MM.1S (cell line): Measurements from ENCODE around the gene FPR1.

Experiments
- DNase-seq: peaks from one replicate; pipeline ENCODE4 v3.0.0-alpha.2; 2015
- H2AFZ ChIP-seq: fragments of 300-600 bp; sonication (generic); 2 replicates; pipeline ENCODE4 v1.6.0; 2016; ENCODE audit warnings: antibody characterized with exemption, low read length
- H3F3A ChIP-seq: fragments of 300-600 bp; sonication (generic); 2 replicates; pipeline ENCODE4 v1.6.1; 2016; ENCODE audit warnings: mild to moderate bottlenecking, antibody characterized with exemption, low read length, moderate library complexity, mixed read lengths; ENCODE audit not compliant: insufficient read depth
- H3K27ac ChIP-seq: fragments of 300-600 bp; sonication (generic); 2 replicates; pipeline ENCODE4 v1.5.1; 2016; ENCODE audit warnings: mild to moderate bottlenecking, low read length
- H3K27me3 ChIP-seq: fragments of 300-600 bp; sonication (generic); replicated peaks from 2 replicates; pipeline ENCODE4 v1.6.0; 2016; ENCODE audit warnings: low read length; ENCODE audit not compliant: insufficient read depth
- H3K36me3 ChIP-seq: fragments of 300-600 bp; sonication (generic); replicated peaks from 2 replicates; pipeline ENCODE4 v1.6.1; 2016; ENCODE audit warnings: mild to moderate bottlenecking, low read length, mixed read lengths; ENCODE audit not compliant: insufficient read depth
- H3K4me1 ChIP-seq: fragments of 300-600 bp; sonication (generic); 2 replicates; pipeline ENCODE4 v1.6.1; 2016; ENCODE audit warnings: low read length, mixed read lengths
- H3K4me2 ChIP-seq: fragments of 300-600 bp; sonication (generic); 2 replicates; pipeline ENCODE4 v1.6.0; 2016; ENCODE audit warnings: low read depth, low read length
- H3K4me3 ChIP-seq: fragments of 300-600 bp; sonication (generic); 2 replicates; pipeline ENCODE4 v1.5.1; 2016; ENCODE audit warnings: low read length, mixed read lengths
- H3K79me2 ChIP-seq: fragments of 300-600 bp; sonication (generic); 2 replicates; pipeline ENCODE4 v1.6.1; 2016; ENCODE audit warnings: mixed run types, low read length, mixed read lengths
- H3K9ac ChIP-seq: fragments of 300-600 bp; sonication (generic); 2 replicates; pipeline ENCODE4 v1.6.1; 2016; ENCODE audit warnings: low read length, mixed read lengths
- H3K9me2 ChIP-seq: fragments of 300-600 bp; sonication (generic); replicated peaks from 2 replicates; pipeline ENCODE4 v1.6.1; 2016; ENCODE audit warnings: mild to moderate bottlenecking, low read length, mixed read lengths; ENCODE audit not compliant: insufficient read depth
- H3K9me3 ChIP-seq: fragments of 300-600 bp; sonication (generic); replicated peaks from 2 replicates; pipeline ENCODE4 v1.6.1; 2016; ENCODE audit warnings: mild to moderate bottlenecking, low read length, mixed read lengths; ENCODE audit not compliant: insufficient read depth
- H4K20me1 ChIP-seq: fragments of 300-600 bp; sonication (generic); 2 replicates; pipeline ENCODE4 v1.6.1; 2016; ENCODE audit warnings: mild to moderate bottlenecking, low read length, moderate library complexity, mixed read lengths; ENCODE audit not compliant: insufficient read depth
- CTCF ChIP-seq: fragments of 300-600 bp; sonication (generic); IDR thresholded peaks from 2 replicates; pipeline ENCODE4 v1.5.1; 2016; ENCODE audit warnings: antibody characterized with exemption, low read length, mixed read lengths
- EZH2 ChIP-seq: fragments of 300-600 bp; sonication (generic); optimal IDR thresholded peaks from 2 replicates; pipeline ENCODE3; 2017; ENCODE audit warnings: low read depth, mild to moderate bottlenecking, antibody characterized with exemption, low read length, mixed read lengths
- EZH2phosphoT487 ChIP-seq: fragments of 300-600 bp; sonication (generic); IDR thresholded peaks from 2 replicates; pipeline ENCODE4 v1.6.1; 2018; ENCODE audit warnings: antibody characterized with exemption, low read length

The FPR1 gene

GRCh38 chr19:51792932-51793331 lies 41.3 kb upstream of the FPR1 start:
- H3K9ac ChIP-seq, result no peak overlapping the region
- no peaks in the 10 kb centered on the region for H3K36me3 ChIP-seq
- no peak overlapping the region for H3K4me3 ChIP-seq
- no peak overlapping the region for H3K27ac ChIP-seq
- DNase-seq, result no peak
- H4K20me1 ChIP-seq, result no peaks in the 10 kb centered on the region
- H3K27me3 ChIP-seq, result no peaks in the 10 kb centered on the region
- no peaks in the 10 kb centered on the region for H3F3A ChIP-seq
- TF ChIP-seq EZH2, result no peak
- TF ChIP-seq EZH2phosphoT487, result no peak
- no peak for TF ChIP-seq CTCF
- H3K4me2 ChIP-seq, result no peak overlapping the region
- H3K4me1 ChIP-seq, result no peaks in the 10 kb centered on the region
- H3K9me2 ChIP-seq, result no peaks in the 10 kb centered on the region
- H3K79me2 ChIP-seq, result no peaks in the 10 kb centered on the region
- no peaks in the 10 kb centered on the region for H3K9me3 ChIP-seq
- H2AFZ ChIP-seq, result no peak overlapping the region

- H3K79me2 ChIP-seq, result no peaks in the 10 kb centered on the region
- TF ChIP-seq CTCF (no peak), EZH2phosphoT487 (no peak), EZH2 (no peak)
- H3K9me3 ChIP-seq, result 0 out of 2 replicates have a peak, but pooled peaks cover 3% of the 10 kb centered on the region
- no peak overlapping the region for H2AFZ ChIP-seq
- H3K27me3 ChIP-seq, result no peaks in the 10 kb centered on the region
- H3K9ac ChIP-seq, result no peak overlapping the region
- H3K9me2 ChIP-seq, result no peaks in the 10 kb centered on the region
- H3F3A ChIP-seq, result no peaks in the 10 kb centered on the region
- no peaks in the 10 kb centered on the region for H4K20me1 ChIP-seq
- DNase-seq, result no peak
- no peak overlapping the region for H3K27ac ChIP-seq
- H3K4me2 ChIP-seq, result no peak overlapping the region
- no peaks in the 10 kb centered on the region for H3K4me1 ChIP-seq
- H3K4me3 ChIP-seq, result no peak overlapping the region
- H3K36me3 ChIP-seq, result no peaks in the 10 kb centered on the region
Measured at GRCh38 chr19:51789061-51789795, 37.5 kb upstream of the FPR1 start.

GRCh38 chr19:51788029-51788428 lies 36.4 kb upstream of the FPR1 start:
- no peaks in the 10 kb centered on the region for H3F3A ChIP-seq
- no peak for DNase-seq
- no peaks in the 10 kb centered on the region for H3K9me2 ChIP-seq
- no peak overlapping the region for H3K4me3 ChIP-seq
- no peak overlapping the region for H3K9ac ChIP-seq
- no peaks in the 10 kb centered on the region for H3K36me3 ChIP-seq
- H4K20me1 ChIP-seq, result no peaks in the 10 kb centered on the region
- no peak overlapping the region for H3K4me2 ChIP-seq
- H3K27ac ChIP-seq, result no peak overlapping the region
- H3K27me3 ChIP-seq, result no peaks in the 10 kb centered on the region
- H3K4me1 ChIP-seq, result no peaks in the 10 kb centered on the region
- H3K79me2 ChIP-seq, result no peaks in the 10 kb centered on the region
- no peak for TF ChIP-seq EZH2
- TF ChIP-seq EZH2phosphoT487, result no peak
- no peak for TF ChIP-seq CTCF
- H3K9me3 ChIP-seq, result 0 out of 2 replicates have a peak, but pooled peaks cover 3% of the 10 kb centered on the region
- no peak overlapping the region for H2AFZ ChIP-seq
